Urinary bladder (tissue), 4 donors: ENCODE results near the gene CACFD1. TPM values are rescaled to one million over a fixed set of nuclear protein-coding genes. Genes with fewer than 3 reads are reported as not detected.

Experiments
- DNase-seq: peaks from one replicate; pipeline ENCODE4 v3.0.0-alpha.2; 2015; ENCODE audit errors: extremely low spot score
- H3K27ac ChIP-seq: one replicate; pipeline ENCODE4 v1.5.1; 2013; ENCODE audit warnings: low read depth, mild to moderate bottlenecking, moderate library complexity
- H3K36me3 ChIP-seq: one replicate; pipeline ENCODE4 v1.6.1; 2013; ENCODE audit warnings: mild to moderate bottlenecking, moderate library complexity; ENCODE audit not compliant: insufficient read depth
- H3K4me1 ChIP-seq: one replicate; pipeline ENCODE4 v1.6.1; 2013; ENCODE audit warnings: mild to moderate bottlenecking, moderate library complexity; ENCODE audit not compliant: insufficient read depth
- H3K4me3 ChIP-seq: one replicate; pipeline ENCODE4 v1.5.1; 2013; ENCODE audit warnings: low read depth, low read length
- WGBS: extraction: QIAGEN DNeasy Blood & Tissue Kit; methylation state at CpG from one replicate; pipeline ENCODE4 v1.1.7; 2013; 5-methylcytosine and 5-hydroxymethylcytosine counted together
- polyA plus RNA-seq: library from polyadenylated mRNA; stranded (reverse); fragments of 200-250 nt; gene quantifications from one replicate; pipeline ENCODE4 v1.2.3, GENCODE V29; 2013
- total RNA-seq: library from RNA; depleted of rRNA; stranded (reverse); fragments of >200 nt; gene quantifications from one replicate; pipeline ENCODE4 v1.2.3, GENCODE V29; 2014
- donor health status: healthy with polysubstance abuse.
- donor health status: healthy.

The CACFD1 gene
- total and polyA plus RNA-seq, 2 donors: 5.9 to 19.5 TPM

- Histone ChIP-seq H3K36me3 (no peaks in the 10 kb centered on the region), H3K4me1 (no peaks in the 10 kb centered on the region), H3K4me3 (no peak overlapping the region), H3K27ac (no peak overlapping the region)
- DNase-seq: no peak
- 89% methylated on average over 18 of the region's 18 CpGs for WGBS
Measured at GRCh38 chr9:133488686-133489252, 29.0 kb downstream of the CACFD1 start.

GRCh38 chr9:133489253-133490190 lies 29.7 kb downstream of the CACFD1 start:
- no peak overlapping the region for H3K4me3 ChIP-seq
- WGBS: 84% methylated on average over 19 of the region's 19 CpGs
- no peak for DNase-seq
- H3K36me3 ChIP-seq: no peaks in the 10 kb centered on the region
- H3K27ac ChIP-seq: no peak overlapping the region
- no peaks in the 10 kb centered on the region for H3K4me1 ChIP-seq

GRCh38 chr9:133490201-133490681 lies 30.5 kb downstream of the CACFD1 start:
- WGBS: 62% methylated on average over 13 of the region's 13 CpGs
- Histone ChIP-seq H3K4me3 (no peak overlapping the region), H3K27ac (no peak overlapping the region), H3K4me1 (no peaks in the 10 kb centered on the region), H3K36me3 (no peaks in the 10 kb centered on the region)
- no peak for DNase-seq

DNA sequence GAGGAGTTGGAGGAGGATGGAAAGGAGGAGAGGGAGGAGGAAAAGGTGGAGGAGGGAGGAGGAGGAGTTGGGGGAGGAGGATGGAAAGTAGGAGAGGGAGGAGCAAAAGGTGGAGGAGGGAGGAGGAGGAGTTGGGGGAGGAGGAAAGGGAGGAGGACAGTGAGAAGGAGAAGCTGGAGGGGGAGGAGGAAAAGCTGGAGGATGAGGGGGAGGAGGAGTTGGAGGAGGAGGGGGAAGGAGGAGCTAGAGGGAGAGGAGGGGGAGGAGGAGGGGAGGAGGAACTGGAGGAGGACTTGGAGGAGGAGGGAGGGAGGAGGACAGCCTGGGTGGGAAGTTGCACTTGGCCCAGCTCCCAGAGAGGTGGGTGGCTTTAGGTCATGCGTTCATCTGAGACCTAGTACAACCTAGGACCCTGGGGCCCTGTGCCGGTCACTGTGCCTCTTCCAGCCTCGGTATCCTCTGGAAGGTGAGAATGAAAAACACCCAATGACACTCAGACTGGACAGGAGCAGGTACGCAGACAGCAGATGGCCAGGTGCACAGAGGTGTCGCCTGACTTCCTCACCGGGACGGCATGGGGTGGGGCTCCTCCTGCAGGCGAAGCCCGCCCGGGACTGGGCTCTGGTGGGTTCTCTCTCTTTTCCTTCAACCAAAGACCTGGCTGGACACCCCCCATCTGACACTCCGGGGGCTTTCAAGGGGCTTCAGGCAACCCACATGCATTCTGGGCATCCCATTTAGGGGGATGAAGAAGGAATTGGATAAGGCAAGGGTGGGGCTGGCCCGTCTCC lies 31.3 kb downstream of the CACFD1 start:
- no peak for DNase-seq
- H3K27ac ChIP-seq: no peak overlapping the region
- no peaks in the 10 kb centered on the region for H3K4me1 ChIP-seq
- WGBS: 80% methylated on average over 12 of the region's 12 CpGs
- no peaks in the 10 kb centered on the region for H3K36me3 ChIP-seq
- H3K4me3 ChIP-seq: no peak overlapping the region

DNA sequence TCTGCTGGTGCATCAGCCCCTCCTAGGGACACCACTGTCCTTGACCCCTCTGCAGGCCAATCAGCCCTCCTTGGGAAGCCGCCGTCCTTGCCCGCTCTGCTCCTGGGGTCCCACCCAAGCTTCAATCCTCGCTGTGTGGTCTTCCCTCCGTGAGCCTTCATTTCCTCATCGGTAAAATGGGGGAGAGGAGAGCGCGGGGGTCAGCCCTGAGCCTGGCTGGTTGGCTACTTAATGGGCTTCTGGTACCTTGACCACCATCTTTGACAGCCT lies 31.8 kb downstream of the CACFD1 start:
- Histone ChIP-seq H3K36me3 (no peaks in the 10 kb centered on the region), H3K27ac (no peak overlapping the region), H3K4me3 (no peak overlapping the region), H3K4me1 (no peaks in the 10 kb centered on the region)
- WGBS: 93% methylated on average over 8 of the region's 8 CpGs
- no peak for DNase-seq

- DNase-seq: no peak
- 67% methylated on average over 33 of the region's 33 CpGs for WGBS
- Histone ChIP-seq H3K4me1 (no peaks in the 10 kb centered on the region), H3K4me3 (no peak overlapping the region), H3K36me3 (no peaks in the 10 kb centered on the region), H3K27ac (no peak overlapping the region)
Measured at GRCh38 chr9:133492061-133493021, 32.6 kb downstream of the CACFD1 start.

DNA sequence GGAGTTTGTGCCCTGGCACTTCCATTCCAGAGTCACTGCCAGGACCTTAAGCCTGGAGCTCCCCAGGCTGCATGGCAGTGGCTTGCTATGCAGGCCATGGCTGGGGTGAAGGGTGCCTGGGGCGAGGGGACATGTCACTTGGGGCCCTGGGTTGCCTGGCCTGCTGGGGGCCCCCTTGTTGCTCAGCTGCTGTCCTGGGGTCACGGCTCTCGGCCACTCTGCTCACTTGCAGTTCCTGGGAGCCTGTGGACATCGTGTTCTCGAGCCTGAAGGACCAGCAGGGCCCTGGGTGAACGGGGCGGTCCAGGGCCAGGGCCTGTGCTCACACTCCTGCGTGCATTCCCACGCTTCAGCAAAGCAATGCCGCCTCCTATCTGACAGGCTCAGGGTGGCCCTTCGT lies 33.6 kb downstream of the CACFD1 start:
- 89% methylated on average over 11 of the region's 11 CpGs for WGBS
- Histone ChIP-seq H3K4me3 (no peak overlapping the region), H3K4me1 (no peaks in the 10 kb centered on the region), H3K36me3 (no peaks in the 10 kb centered on the region), H3K27ac (no peak overlapping the region)
- DNase-seq: no peak

DNA sequence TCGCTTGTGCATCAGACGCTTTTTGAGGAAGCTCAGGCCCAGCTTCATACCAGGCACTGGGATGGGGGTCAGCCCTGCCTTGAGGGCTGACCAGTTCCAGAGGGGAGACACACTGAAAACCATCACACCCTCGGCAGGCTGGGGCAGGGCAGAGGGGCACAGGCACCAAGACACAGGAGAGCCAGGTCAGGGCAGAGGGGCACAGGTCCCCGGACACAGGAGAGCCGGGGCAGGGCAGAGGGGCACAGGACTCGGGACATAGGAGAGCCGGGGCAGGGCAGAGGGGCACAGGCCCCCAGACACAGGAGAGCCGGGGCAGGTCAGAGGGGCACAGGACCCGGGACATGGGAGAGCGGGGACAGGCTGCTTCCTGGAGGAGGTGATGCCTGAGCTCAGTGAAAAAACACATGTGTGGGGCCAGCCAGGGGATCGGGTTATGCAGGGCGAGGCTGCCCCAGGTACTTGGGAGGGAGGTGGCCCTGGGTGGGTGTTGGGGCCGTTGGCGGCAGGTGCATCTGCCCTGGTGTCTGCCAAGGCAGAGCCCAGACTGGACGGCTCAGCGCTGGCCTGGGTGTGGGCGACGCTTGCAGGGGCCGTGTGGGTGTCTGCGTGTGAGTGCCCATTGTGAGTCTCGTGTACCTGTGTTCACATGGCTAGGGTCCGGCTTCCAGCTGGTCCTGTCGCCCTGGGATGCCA lies 34.2 kb downstream of the CACFD1 start:
- DNase-seq: no peak
- no peak overlapping the region for H3K4me3 ChIP-seq
- 91% methylated on average over 23 of the region's 23 CpGs for WGBS
- H3K4me1 ChIP-seq: no peaks in the 10 kb centered on the region
- H3K27ac ChIP-seq: no peak overlapping the region
- H3K36me3 ChIP-seq: no peaks in the 10 kb centered on the region

- H3K4me3 ChIP-seq: no peak overlapping the region
- H3K36me3 ChIP-seq: no peaks in the 10 kb centered on the region
- 69% methylated on average over 24 of the region's 24 CpGs for WGBS
- H3K4me1 ChIP-seq: no peaks in the 10 kb centered on the region
- no peak overlapping the region for H3K27ac ChIP-seq
- no peak for DNase-seq
Measured at GRCh38 chr9:133494636-133495326, 35.0 kb downstream of the CACFD1 start.

DNA sequence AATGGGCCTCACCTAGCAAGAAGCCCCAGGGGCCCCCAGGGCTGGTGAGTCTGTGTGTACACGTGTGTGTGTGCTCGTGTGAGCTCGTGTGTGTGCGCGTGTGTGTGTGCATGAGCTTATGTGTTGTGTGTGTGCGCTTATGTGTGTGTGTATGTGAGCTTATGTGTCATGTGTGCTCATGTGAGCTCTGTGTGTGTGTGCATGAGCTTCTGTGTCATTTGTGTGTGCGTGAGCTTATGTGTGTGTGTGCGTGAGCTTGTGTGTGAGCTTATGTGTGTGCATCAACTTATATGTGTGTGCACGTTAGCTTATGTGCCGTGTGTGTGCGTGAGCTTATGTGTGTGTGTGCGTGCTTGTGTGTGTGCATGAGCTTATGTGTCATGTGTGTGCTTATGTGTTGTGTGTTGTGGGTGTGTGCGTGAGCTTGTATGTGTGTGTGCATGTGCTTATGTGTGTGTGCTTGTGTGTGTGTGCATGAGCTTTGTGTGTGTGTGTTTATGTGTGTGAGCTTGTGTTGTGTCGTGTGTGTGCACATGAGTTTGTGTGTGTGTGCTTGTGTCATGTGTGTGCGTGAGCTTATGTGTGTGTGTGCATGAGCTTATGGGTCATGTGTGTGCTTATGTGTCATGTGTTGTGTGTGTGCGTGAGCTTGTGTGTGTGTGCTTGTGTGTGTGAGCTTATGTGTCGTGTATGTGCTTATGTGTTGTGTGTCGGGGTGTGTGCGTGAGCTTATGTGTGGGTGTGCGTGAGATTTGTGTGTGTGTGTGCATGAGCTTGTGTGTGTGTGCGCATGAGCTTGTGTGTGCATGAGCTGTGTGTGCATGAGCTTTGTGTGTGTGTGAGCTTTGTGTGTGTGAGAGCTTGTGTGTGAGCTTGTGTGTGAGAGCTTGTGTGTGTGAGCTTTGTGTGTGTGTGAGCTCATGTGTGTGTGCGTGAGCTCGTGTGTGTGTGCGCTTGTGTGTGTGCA lies 35.8 kb downstream of the CACFD1 start:
- Histone ChIP-seq H3K27ac (no peak overlapping the region), H3K4me1 (no peaks in the 10 kb centered on the region), H3K36me3 (no peaks in the 10 kb centered on the region), H3K4me3 (no peak overlapping the region)
- WGBS: 92% methylated on average over 24 of the region's 24 CpGs
- no peak for DNase-seq
